8988T (cell line): ENCODE results near the gene ZNF526.
A peak's percentile ranks its signal among the peaks of the same experiment; 100 is the strongest.

Experiments used
- DNase-seq: peaks from one replicate; pipeline ENCODE4 v3.0.0; 2011

ZNF526 gene

GRCh38 chr19:42226886-42227285 is 6.8 kb downstream of the ZNF526 start:
- DNase-seq = no peak

DNA sequence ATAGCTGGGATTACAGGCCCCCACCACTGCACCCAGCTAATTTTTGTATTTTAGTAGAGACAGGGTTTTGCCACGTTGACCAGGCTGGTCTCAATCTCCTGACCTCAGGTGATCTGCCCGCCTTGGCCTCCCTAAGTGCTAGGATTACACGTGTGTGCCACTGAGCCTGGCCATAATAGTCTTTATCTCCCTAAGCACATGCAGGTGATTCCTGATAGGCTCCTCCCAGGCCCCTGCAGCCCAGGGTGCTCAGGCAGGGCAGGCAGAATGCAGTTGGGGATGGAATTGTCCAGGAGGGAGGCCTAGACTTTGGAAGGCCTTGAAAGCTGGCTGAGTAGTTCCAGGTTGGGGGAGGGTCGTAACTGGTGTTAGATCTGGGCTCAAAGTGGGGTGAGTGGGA is 8.5 kb downstream of the ZNF526 start:
- no peak for DNase-seq

- DNase-seq = no peak
These were observed 9.3 kb downstream of the ZNF526 start for GRCh38 chr19:42229301-42229854.

- no peak for DNase-seq
These were observed 9.8 kb downstream of the ZNF526 start for GRCh38 chr19:42229855-42230351.

DNA sequence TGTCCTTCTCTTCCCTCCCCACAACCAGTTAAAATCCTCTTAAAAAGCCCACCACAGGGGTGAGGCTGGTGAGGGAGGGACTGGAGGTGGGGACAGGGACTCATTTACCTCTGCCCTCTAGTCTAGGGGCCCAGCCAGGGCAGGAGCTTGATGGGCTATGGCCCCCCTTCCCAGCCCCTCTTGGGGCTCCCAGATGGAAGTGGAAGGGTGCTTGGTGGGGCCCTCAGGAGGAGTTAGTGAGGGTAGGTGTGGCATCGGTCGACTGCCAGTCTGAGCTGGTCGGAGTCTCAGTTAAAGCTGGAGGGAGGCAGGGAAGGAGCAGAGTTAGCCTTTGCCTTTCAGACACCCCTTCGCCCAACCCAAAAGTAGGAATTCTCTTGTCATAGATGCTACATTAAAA is 10.5 kb downstream of the ZNF526 start:
- no peak for DNase-seq

DNA sequence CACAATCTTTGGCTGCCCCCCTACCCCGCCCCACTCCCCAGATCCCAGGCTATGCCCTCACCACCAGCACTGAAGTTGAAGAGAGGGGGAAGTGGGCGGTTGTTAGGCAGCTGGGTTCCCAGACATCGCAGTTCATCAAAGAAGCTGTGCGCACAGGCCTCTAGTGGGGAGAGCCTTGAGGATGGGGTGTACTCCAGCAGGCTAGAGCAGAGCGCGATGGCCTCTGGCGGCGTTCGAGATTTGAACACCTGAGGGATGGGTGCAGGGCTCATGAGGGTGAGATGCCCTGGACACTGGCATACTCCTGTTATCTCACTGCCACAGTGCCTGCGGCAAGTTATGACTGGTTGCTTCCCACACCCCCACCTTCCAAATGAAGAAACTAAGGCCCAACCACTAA is 12.3 kb downstream of the ZNF526 start:
- no peak for DNase-seq

GRCh38 chr19:42233106-42233505 is 13.0 kb downstream of the ZNF526 start:
- no peak for DNase-seq

DNA sequence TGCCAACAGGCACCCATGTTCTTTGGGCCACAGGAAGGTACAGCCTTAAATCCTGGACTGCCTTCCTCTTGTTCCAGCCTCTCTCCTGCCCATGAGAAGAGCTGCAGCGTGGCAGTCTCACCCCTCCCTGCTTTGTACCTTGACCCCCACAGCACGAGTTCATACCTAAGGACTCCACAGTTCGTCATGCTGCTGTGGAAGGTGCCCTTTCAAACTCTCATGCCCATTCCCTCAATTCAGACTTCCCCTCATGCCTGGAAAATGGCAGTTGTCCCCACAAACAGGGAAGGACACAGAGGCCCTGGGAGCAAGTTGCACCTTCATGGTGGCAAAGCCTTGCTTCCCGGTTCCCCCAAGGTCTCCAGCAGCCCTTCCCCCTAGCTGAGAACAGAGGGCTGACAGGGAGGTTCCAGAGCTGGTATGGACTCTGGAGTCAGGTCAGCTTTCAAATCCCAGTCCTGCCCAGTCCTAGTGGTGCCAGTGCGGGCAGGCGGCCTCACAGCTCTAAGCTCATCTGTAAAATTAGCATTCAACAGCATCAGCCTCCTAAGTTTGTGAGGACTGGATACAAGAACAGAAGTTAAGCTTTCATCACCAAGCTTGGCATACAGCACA is 13.7 kb downstream of the ZNF526 start:
- no peak for DNase-seq

DNA sequence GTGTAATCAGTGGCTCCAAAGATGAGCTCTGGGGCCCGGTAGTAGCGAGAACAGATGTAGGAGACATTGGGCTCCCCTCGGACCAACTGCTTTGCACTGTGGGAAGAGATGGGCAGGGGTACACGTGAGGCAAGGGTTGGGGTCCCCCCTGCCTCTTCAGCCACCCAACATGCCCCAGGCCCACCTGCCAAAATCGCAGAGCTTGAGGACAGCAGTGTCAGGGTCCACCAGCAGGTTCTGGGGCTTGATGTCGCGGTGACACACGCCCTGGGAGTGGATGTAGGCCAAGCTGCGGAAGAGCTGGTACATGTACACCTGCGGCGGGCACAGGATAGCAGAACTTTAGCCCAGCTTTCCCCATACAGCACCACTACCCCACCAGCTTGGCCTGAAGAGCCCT is 14.3 kb downstream of the ZNF526 start:
- DNase-seq = no peak

DNA sequence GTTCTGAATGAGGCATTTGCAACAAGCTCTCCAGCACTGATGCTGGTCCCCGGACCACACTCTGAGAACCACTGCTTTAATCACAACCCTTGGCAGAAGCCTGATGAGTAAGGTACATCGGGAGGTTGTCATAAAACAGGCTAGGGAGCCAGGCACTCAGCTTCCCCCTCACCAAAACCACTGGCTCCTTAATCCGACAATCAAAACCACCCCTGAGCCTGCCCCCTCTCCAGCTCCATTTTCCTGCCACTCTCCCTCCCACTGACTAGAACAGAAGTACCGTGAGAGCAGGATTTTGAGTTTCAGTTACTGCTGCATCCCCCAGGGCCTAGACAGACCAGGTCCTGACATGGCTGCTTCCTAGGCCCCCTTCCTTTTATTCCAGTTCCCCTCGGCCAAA is 15.1 kb downstream of the ZNF526 start:
- DNase-seq = no peak

GRCh38 chr19:42239544-42240220 is 19.6 kb downstream of the ZNF526 start:
- no peak for DNase-seq

DNA sequence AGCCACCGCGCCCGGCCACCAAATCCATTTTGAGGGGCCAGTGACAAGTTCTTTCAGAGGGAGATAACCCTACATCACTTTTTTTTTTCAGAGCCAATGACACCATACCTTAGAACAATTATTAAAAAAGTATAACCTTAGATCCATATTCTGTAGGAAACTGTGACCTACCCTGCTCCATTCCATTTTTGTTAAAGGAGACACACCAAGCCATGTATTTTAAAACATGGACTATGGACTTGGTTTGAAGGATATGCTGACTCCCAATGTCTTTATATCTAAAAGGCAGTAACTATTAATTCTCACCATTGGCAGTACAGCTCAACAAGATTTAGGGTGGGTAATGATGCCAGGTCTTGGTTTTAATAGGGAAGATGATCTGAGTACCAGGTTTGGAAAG is 21.2 kb downstream of the ZNF526 start:
- no peak for DNase-seq

DNA sequence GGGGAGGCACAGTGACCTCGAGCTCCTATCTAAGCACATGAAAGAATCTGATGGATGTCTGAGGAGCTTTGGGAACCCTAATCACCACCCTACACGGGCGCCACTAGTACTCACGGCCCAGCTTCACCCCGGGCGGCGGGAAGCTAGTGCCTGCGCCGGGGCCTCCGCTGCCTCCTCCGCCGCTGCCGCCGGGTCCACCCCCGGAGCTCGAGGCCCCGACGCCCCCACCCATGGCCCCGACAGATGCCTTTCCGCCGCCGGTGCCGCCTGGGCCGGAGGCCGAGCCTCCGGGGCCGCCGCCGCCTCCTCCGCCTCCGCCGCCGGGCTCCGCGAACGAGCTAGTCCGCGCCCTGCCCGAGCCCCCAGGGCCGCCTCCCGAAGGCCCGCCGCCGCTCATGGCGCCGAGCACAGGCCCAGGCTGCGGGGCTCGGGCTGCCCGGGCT is 22.0 kb downstream of the ZNF526 start:
- DNase-seq = no peak

GRCh38 chr19:42242512-42243409 is 22.6 kb downstream of the ZNF526 start, which contains the start of gene GSK3A:
Gene GSK3A, minus strand, starts transcription at chr19:42242602. Its CDS starts 137 bp downstream, at chr19:42242465.
- DNase-seq = peak; percentile 75

DNA sequence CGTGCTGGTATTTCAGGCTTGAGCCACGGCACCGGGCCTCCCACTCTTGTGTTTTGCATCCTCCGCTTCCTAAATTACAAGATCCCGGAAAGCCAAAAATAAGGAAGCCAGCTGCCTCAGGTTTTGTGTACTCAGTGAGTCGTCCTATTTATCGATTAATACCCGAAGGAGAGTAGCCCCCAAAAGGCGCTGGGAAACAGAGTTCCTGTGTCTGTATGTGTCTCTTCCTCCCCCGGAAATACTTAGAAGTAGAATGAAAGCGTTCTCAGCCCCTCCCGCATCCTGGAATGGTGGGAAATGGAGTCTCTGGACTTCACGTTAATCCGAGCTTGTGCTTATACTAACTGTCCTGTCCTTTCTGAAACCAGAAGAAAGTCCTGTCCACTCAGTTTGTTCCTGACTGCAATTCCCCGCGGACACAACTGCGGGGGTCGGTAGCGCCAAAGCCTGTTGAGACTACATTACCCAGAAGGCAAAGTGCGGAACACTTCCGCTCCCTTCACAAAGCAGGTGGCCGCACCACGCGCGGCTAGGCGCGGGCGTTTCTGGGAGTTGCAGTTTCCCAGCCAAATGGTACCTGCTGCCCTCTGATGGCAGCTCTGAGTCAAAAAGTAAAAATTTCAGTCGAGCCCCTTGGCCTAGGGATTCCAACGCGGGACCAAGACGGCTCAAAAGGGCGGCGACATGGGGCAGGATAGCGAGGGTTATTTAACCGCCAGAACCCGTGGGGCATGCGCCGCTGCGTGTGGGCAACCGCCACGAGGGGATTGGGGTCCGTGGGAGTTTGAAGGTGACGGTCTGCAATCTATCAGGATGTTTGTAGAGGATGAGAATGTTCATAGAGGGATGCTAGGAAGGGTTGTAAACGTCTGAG is 24.5 kb downstream of the ZNF526 start:
- peak; percentile 68 for DNase-seq

DNA sequence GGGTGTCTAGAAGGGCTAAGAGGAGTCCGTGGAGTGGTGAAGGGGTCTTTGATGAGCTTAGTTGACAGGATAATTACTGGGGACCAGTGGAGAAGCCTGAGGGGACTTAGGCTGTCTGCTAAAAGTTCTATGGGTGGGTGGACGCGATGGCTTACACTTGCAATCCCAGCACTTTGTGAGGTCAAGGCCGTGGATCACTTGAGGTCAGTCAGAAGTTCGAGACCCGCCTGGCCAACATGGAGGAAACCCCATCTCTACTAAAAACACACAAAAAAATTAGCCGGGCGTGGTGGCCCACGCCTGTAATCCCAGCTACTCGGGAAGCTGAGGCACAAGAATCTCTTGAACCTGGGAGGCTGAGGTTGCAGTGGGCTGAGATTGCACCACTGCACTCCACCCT is 25.1 kb downstream of the ZNF526 start:
- no peak for DNase-seq

DNA sequence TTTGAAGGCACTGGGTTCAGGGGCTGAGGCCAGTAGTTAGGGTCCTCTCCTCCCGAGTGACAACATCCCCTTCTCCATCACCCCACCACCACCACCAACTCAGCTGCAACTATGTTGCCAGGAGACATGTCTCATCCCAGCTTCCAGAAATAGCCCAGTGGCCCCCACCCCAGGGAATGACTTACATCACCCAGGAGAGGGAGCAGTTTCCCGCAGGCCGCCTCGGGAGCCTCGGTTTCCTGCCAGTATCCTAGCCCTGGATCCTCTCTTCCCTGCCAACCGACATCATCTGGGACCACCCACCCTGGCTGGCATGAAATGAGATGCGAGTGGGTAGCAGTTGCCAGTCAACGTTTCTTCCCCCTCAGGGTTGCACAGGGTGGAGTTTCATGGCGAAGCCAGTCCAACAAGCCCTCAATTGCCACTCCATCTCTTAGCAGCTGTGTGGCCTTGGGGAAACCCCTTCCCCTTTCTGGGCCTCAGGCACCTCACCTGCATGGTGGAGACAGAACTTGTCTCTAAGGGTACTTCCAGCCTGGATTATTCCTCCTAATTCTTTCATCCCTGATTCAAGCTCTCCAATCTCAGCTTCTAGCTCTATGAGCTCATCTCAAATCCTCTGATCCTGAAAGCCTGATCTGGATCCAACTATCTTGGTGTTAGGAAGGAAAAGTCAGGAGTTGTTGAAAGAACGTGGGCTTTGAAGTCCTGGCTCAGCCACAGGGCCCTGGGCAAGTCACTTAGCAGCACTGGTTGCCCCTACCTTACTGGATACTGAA is 26.2 kb downstream of the ZNF526 start:
- peak; percentile 84 for DNase-seq

- DNase-seq = no peak
These were observed 27.0 kb downstream of the ZNF526 start for GRCh38 chr19:42246922-42247639.

DNA sequence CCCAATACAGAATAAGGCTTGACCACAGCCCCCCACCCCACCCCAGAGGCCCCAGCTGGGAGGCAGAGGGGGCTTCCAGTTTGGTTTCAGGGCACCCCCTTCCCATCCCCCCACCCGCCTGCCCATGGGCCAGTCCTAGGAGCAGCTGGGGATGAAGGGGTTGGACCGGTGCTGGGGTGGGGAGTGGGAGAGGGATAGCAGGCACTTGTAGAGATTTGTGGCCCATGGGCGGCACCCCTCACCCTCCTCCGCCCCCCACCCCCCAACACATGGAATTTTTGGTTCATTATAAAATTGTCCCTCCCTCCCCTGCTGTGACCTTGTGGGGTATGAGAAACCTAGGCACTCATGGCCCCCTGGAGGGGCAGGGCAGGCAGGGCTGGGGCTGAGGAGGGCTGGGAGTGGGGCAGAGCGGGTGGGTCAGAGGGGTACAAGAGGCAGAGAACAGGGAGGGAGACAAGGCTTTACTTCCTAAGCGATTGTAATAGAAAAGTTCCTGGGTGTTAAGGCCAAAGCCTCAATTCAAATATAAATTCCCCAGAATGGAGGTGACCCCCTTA is 27.6 kb downstream of the ZNF526 start:
- DNase-seq = no peak
